Measurements from ENCODE around the gene USP25.

- TF ChIP-seq, protein P1, sequence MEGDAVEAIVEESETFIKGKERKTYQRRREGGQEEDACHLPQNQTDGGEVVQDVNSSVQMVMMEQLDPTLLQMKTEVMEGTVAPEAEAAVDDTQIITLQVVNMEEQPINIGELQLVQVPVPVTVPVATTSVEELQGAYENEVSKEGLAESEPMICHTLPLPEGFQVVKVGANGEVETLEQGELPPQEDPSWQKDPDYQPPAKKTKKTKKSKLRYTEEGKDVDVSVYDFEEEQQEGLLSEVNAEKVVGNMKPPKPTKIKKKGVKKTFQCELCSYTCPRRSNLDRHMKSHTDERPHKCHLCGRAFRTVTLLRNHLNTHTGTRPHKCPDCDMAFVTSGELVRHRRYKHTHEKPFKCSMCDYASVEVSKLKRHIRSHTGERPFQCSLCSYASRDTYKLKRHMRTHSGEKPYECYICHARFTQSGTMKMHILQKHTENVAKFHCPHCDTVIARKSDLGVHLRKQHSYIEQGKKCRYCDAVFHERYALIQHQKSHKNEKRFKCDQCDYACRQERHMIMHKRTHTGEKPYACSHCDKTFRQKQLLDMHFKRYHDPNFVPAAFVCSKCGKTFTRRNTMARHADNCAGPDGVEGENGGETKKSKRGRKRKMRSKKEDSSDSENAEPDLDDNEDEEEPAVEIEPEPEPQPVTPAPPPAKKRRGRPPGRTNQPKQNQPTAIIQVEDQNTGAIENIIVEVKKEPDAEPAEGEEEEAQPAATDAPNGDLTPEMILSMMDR (IDR thresholded peaks at IDR 0.05), result no peak
- no peak for TF ChIP-seq POLR2A (IDR thresholded peaks at IDR 0.05)
Measured at GRCh38 chr21:15692711-15693110, 37.1 kb upstream of the USP25 start.
